WTC11 (cell line): ENCODE results near the gene SMG1. TPM values are rescaled to one million over a fixed set of nuclear protein-coding genes. Genes with fewer than 3 reads are reported as not detected.
A peak's percentile ranks its signal among the peaks of the same experiment; 100 is the strongest.

ENCODE experiments used
- ATAC-seq: fragments of 200-7000 bp; cut with Tn5 transposase; 2 replicates; pipeline ENCODE4 v1.10.0; 2021; ENCODE audit warnings: mild to moderate bottlenecking, moderate library complexity
- CTCF ChIA-PET: fragments of 300-600 bp; sonication (Branson Sonifier 250); formaldehyde crosslinking; loops from one replicate; lab custom pipeline; 2021; ENCODE audit warnings: antibody characterized with exemption; lab: Charles Lee
- POLR2A ChIA-PET: fragments of 350-600 bp; sonication (Branson Sonifier 250); formaldehyde crosslinking; loops from one replicate; lab custom pipeline; 2021; ENCODE audit warnings: antibody characterized with exemption; lab: Charles Lee
- DNase-seq: peaks from one replicate; pipeline ENCODE4 v3.0.0; 2021; ENCODE audit warnings: low spot score
- H3K27ac Mint-ChIP-seq: 2 replicates; pipeline ENCODE4 v1.8.0; 2021; ENCODE audit warnings: mixed read lengths
- H3K27me3 Mint-ChIP-seq: 2 replicates; pipeline ENCODE4 v1.8.0; 2021; ENCODE audit warnings: low read depth, mild to moderate bottlenecking, moderate library complexity, mixed read lengths
- H3K36me3 Mint-ChIP-seq: 2 replicates; pipeline ENCODE4 v1.8.0; 2021; ENCODE audit warnings: mixed read lengths
- H3K4me1 Mint-ChIP-seq: 2 replicates; pipeline ENCODE4 v1.8.0; 2022; ENCODE audit warnings: mixed read lengths
- H3K4me3 Mint-ChIP-seq: 2 replicates; pipeline ENCODE4 v1.8.0; 2021; ENCODE audit warnings: mild to moderate bottlenecking, moderate library complexity, mixed read lengths
- H3K9me3 Mint-ChIP-seq: 2 replicates; pipeline ENCODE4 v1.8.0; 2021; ENCODE audit warnings: mixed read lengths
- ATF1 ChIP-seq: sonication (generic); formaldehyde crosslinking; IDR thresholded peaks from 2 replicates; pipeline ENCODE4 v1.8.1; 2023; ENCODE audit warnings: mild to moderate bottlenecking, moderate library complexity, missing genetic modification reagents
- ATF2 ChIP-seq: sonication (generic); formaldehyde crosslinking; IDR thresholded peaks from 2 replicates; pipeline ENCODE4 v1.8.1; 2022; ENCODE audit warnings: low read depth, missing genetic modification reagents, borderline replicate concordance
- ATF3 ChIP-seq: sonication (generic); formaldehyde crosslinking; conservative IDR thresholded peaks from 2 replicates; pipeline ENCODE4 v1.8.1; 2022; ENCODE audit warnings: mild to moderate bottlenecking, missing genetic modification reagents
- CREB1 ChIP-seq: sonication (generic); formaldehyde crosslinking; IDR thresholded peaks from 2 replicates; pipeline ENCODE4 v1.8.0; 2023; ENCODE audit warnings: mild to moderate bottlenecking, missing genetic modification reagents
- ERG ChIP-seq: fragments of 250-450 bp; sonication (Bioruptor Pico); IDR thresholded peaks from 2 replicates; pipeline ENCODE4 v1.8.0; 2021; ENCODE audit warnings: mild to moderate bottlenecking
- ESRRA ChIP-seq: sonication (generic); formaldehyde crosslinking; IDR thresholded peaks from 2 replicates; pipeline ENCODE4 v1.8.1; 2022; ENCODE audit warnings: mild to moderate bottlenecking, missing genetic modification reagents, borderline replicate concordance
- FOXP1 ChIP-seq: sonication (generic); formaldehyde crosslinking; IDR thresholded peaks from 2 replicates; pipeline ENCODE4 v1.8.0; 2022; ENCODE audit warnings: missing genetic modification reagents, mild to moderate bottlenecking, moderate library complexity, borderline replicate concordance
- IRF1 ChIP-seq: sonication (generic); formaldehyde crosslinking; IDR thresholded peaks from 2 replicates; pipeline ENCODE4 v1.8.0; 2023; ENCODE audit warnings: missing genetic modification reagents
- JUN ChIP-seq: sonication (generic); formaldehyde crosslinking; IDR thresholded peaks from 2 replicates; pipeline ENCODE4 v1.8.0; 2023; ENCODE audit warnings: mild to moderate bottlenecking, missing genetic modification reagents
- MAX ChIP-seq: sonication (generic); formaldehyde crosslinking; IDR thresholded peaks from 2 replicates; pipeline ENCODE4 v1.8.0; 2022; ENCODE audit warnings: mild to moderate bottlenecking, missing genetic modification reagents
- MLX ChIP-seq: sonication (generic); formaldehyde crosslinking; IDR thresholded peaks from 2 replicates; pipeline ENCODE4 v1.8.1; 2023; ENCODE audit warnings: mild to moderate bottlenecking, missing genetic modification reagents, moderate library complexity
- OVOL2 ChIP-seq: fragments of 250-450 bp; sonication (Bioruptor Pico); IDR thresholded peaks from 2 replicates; pipeline ENCODE4 v1.9.0; 2021; ENCODE audit warnings: mild to moderate bottlenecking, borderline replicate concordance
- PRRX2 ChIP-seq: fragments of 250-450 bp; sonication (Bioruptor Pico); IDR thresholded peaks from 2 replicates; pipeline ENCODE4 v1.8.0; 2021; ENCODE audit warnings: mild to moderate bottlenecking
- ZBTB21 ChIP-seq: sonication (generic); formaldehyde crosslinking; IDR thresholded peaks from 2 replicates; pipeline ENCODE4 v1.8.1; 2023; ENCODE audit warnings: mild to moderate bottlenecking, missing genetic modification reagents, borderline replicate concordance
- ZBTB43 ChIP-seq: sonication (generic); formaldehyde crosslinking; IDR thresholded peaks from 2 replicates; pipeline ENCODE4 v1.8.1; 2023; ENCODE audit warnings: mild to moderate bottlenecking, missing genetic modification reagents
- ZNF219 ChIP-seq: sonication (generic); formaldehyde crosslinking; IDR thresholded peaks from 2 replicates; pipeline ENCODE4 v1.8.0; 2023; ENCODE audit warnings: missing genetic modification reagents, mild to moderate bottlenecking, borderline replicate concordance
- ZNF317 ChIP-seq: sonication (generic); formaldehyde crosslinking; IDR thresholded peaks from 2 replicates; pipeline ENCODE4 v1.8.1; 2023; ENCODE audit warnings: low read depth, mild to moderate bottlenecking, moderate library complexity, missing genetic modification reagents, borderline replicate concordance
- ZNF512 ChIP-seq: sonication (generic); formaldehyde crosslinking; IDR thresholded peaks from 2 replicates; pipeline ENCODE4 v1.8.1; 2022; ENCODE audit warnings: missing genetic modification reagents, borderline replicate concordance
- ZNF532 ChIP-seq: fragments of 250-450 bp; sonication (Bioruptor Pico); IDR thresholded peaks from 2 replicates; pipeline ENCODE4 v1.9.0; 2021; ENCODE audit warnings: mild to moderate bottlenecking, borderline replicate concordance
- total RNA-seq: library from RNA; stranded (reverse); gene quantifications from 3 replicates; pipeline ENCODE4 v1.2.3, GENCODE V29; 2021

Gene SMG1
- total RNA-seq, 1 experiment from 2014 or later, result 72.2 TPM

GRCh38 chr16:18809165-18809564 is 117.0 kb downstream of the SMG1 start (continued):
- TF ChIP-seq ATF3, result no peak
- TF ChIP-seq ERG, result no peak
- TF ChIP-seq ZNF512 (CRISPR knock-in tag), result no peak
- TF ChIP-seq ESRRA (CRISPR knock-in tag), result no peak
- TF ChIP-seq ATF2 (CRISPR knock-in tag), result no peak
- TF ChIP-seq ATF1 (CRISPR knock-in tag), result no peak
- TF ChIP-seq OVOL2, result no peak
- no peak for TF ChIP-seq MLX (CRISPR knock-in tag)

GRCh38 chr16:18805257-18805773 is 120.9 kb downstream of the SMG1 start:
- CTCF ChIA-PET, result interaction anchor here (0.9 kb wide), 1 partner anchor 15 kb away, joined by 3 read pairs; the partner anchor contains the start of gene RPS15A
- ATAC-seq, result no peak
- H3K27me3 Mint-ChIP-seq, result no peaks in the 10 kb centered on the region

More at GRCh38 chr16:18805257-18805773, 120.9 kb downstream of the SMG1 start:
- H3K4me3 Mint-ChIP-seq, result no peak overlapping the region
- TF ChIP-seq ZNF512 (CRISPR knock-in tag), result no peak
- no peak for TF ChIP-seq IRF1 (CRISPR knock-in tag)
- TF ChIP-seq FOXP1, result no peak
- no peak for TF ChIP-seq ZNF532 (CRISPR knock-in tag)
- no peak for TF ChIP-seq ZBTB43 (CRISPR knock-in tag)
- TF ChIP-seq ZNF317, result no peak
- TF ChIP-seq PRRX2 (CRISPR knock-in tag), result no peak
- no peak for TF ChIP-seq ZNF219 (CRISPR knock-in tag)
- TF ChIP-seq CREB1, result no peak
- no peak for TF ChIP-seq ZBTB21 (CRISPR knock-in tag)
- no peak for TF ChIP-seq JUN
- TF ChIP-seq MAX, result no peak
- H3K4me1 Mint-ChIP-seq, result peaks cover 45% of the 10 kb centered on the region
- 0 out of 2 replicates have a peak overlapping the region, but pooled peaks have one; percentile 85 for H3K27ac Mint-ChIP-seq
- peaks cover 31% of the 10 kb centered on the region for H3K36me3 Mint-ChIP-seq
- no peak for DNase-seq
- POLR2A ChIA-PET, result interaction anchor here (1.6 kb wide), 1 partner anchor 15 kb away, joined by 5 read pairs; the partner anchor contains the start of gene RPS15A
- peaks cover 4% of the 10 kb centered on the region; the same call in 1 of the 2 replicates for H3K9me3 Mint-ChIP-seq
